Tibial nerve (tissue), 4 donors: Measurements from ENCODE around the gene SRBD1. TPM values are rescaled to one million over a fixed set of nuclear protein-coding genes. Genes with fewer than 3 reads are reported as not detected.

ENCODE experiments used
- DNase-seq, 2 donors: peaks; one replicate each; pipeline ENCODE4 v3.0.0-alpha.2; 2019; ENCODE audit warnings: low spot score in 2 of 2
- H3K27ac ChIP-seq, 4 donors: fragments of 200-600 bp; sonication (generic) in 3 of 4; one replicate each; pipeline ENCODE4 v1.5.1; 2017 to 2019; ENCODE audit warnings: mild to moderate bottlenecking in 1 of 4
- H3K27me3 ChIP-seq, 2 donors: fragments of 200-600 bp; sonication (generic) in 1 of 2; one replicate each; pipeline versions ENCODE4 v1.5.1 to v1.6.0; 2017 to 2019
- H3K36me3 ChIP-seq, 3 donors: fragments of 200-600 bp; sonication (generic); one replicate each; pipeline ENCODE4 v1.5.1; 2018 to 2019
- H3K4me1 ChIP-seq, 4 donors: fragments of 200-600 bp; sonication (generic) in 3 of 4; one replicate each; pipeline ENCODE4 v1.5.1; 2017 to 2019
- H3K4me3 ChIP-seq, 4 donors: fragments of 200-600 bp; sonication (generic) in 3 of 4; one replicate each; pipeline ENCODE4 v1.5.1; 2017 to 2019; ENCODE audit warnings: mild to moderate bottlenecking in 1 of 4, moderate library complexity in 1 of 4
- H3K9me3 ChIP-seq, 4 donors: fragments of 200-600 bp; sonication (generic) in 3 of 4; one replicate each; pipeline ENCODE4 v1.5.1; 2017 to 2019
- EP300 ChIP-seq, 2 donors: sonication (generic); formaldehyde crosslinking; IDR thresholded peaks; one replicate each; pipeline ENCODE4 v1.6.1; 2017; ENCODE audit warnings: antibody characterized with exemption in 2 of 2, mild to moderate bottlenecking in 1 of 2
- POLR2A ChIP-seq, 2 donors: fragments of 450-650 bp; IDR thresholded peaks; one replicate each; pipeline ENCODE4 v1.6.1; 2017; ENCODE audit warnings: antibody characterized with exemption in 2 of 2, mild to moderate bottlenecking in 2 of 2, moderate library complexity in 2 of 2
- WGBS, 2 donors: methylation state at CpG; one replicate each; pipeline ENCODE4 v1.1.5; 2018; 5-methylcytosine and 5-hydroxymethylcytosine counted together
- total RNA-seq, 4 donors: library from RNA; depleted of rRNA; stranded (reverse); fragments of >200 nt; gene quantifications; one replicate each; pipeline ENCODE4 v1.1.0, GENCODE V29; 2016
- TF ChIP-seq, protein P1 (sequence below), 5 experiments: fragments of 200-600 bp in 3 of 5; fragments of 450-650 bp in 2 of 5; sonication (generic) in 3 of 5; IDR thresholded peaks; one replicate each; pipeline ENCODE4 v1.5.1; 2016 to 2019; ENCODE audit warnings: antibody characterized with exemption in 5 of 5, mild to moderate bottlenecking in 3 of 5, moderate library complexity in 2 of 5

SRBD1 gene
- total RNA-seq, 4 donors from 2014 or later: 14.7 to 36.7 (median 20.8) TPM

DNA sequence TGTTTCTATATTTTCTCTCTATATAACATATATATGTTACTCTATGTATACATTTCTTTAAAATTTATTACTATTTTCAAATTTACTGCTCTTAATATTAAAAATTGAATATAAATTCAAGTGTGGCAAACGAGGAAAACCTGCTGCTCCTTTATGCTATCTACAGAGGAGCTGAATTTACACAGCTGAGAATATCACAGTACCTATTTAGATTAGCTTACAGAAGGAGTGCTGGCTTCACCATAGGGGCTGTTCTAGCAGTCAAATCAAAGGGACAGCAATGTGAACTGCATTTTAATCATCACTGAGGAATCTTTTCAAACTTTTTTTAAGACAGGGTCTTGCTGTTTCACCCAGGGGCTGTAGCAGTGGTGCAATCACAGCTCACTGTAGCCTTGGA is 213.8 kb downstream of the SRBD1 start:
- no peak overlapping the region for H3K27ac ChIP-seq
- H3K9me3 ChIP-seq: no peaks in the 10 kb centered on the region
- H3K36me3 ChIP-seq: peaks cover 0 to 7% (median 0%) of the 10 kb centered on the region in 3 donors
- 83 to 88% methylated on average over 1 of the region's 1 CpG for WGBS, 2 donors
- no peak overlapping the region for H3K4me3 ChIP-seq
- no peak for DNase-seq
- H3K27me3 ChIP-seq: no peaks in the 10 kb centered on the region
- TF ChIP-seq EP300 (IDR thresholded peaks at IDR 0.05) (no peak), POLR2A (IDR thresholded peaks at IDR 0.05) (no peak)
- TF ChIP-seq, protein P1, sequence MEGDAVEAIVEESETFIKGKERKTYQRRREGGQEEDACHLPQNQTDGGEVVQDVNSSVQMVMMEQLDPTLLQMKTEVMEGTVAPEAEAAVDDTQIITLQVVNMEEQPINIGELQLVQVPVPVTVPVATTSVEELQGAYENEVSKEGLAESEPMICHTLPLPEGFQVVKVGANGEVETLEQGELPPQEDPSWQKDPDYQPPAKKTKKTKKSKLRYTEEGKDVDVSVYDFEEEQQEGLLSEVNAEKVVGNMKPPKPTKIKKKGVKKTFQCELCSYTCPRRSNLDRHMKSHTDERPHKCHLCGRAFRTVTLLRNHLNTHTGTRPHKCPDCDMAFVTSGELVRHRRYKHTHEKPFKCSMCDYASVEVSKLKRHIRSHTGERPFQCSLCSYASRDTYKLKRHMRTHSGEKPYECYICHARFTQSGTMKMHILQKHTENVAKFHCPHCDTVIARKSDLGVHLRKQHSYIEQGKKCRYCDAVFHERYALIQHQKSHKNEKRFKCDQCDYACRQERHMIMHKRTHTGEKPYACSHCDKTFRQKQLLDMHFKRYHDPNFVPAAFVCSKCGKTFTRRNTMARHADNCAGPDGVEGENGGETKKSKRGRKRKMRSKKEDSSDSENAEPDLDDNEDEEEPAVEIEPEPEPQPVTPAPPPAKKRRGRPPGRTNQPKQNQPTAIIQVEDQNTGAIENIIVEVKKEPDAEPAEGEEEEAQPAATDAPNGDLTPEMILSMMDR (IDR thresholded peaks at IDR 0.05): no peak
- H3K4me1 ChIP-seq: no peaks in the 10 kb centered on the region

DNA sequence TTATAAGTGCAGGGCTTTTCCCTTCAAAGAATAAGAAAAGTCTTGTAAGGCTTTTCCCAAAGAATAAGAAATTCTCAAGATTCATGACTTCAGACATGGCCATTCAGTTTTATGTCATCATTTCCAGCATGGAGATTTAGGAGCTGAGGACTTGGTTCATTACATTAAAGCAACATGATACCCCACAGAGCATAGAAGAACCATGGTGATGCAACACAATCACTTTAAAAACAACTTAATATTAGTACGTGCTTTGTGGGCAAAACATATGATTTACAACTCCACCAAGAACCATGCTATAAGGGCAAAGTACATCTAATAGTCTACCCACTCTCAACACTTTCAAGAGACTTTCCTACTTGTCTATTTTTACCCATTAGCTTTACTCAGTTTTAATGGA is 214.4 kb downstream of the SRBD1 start:
- Histone ChIP-seq H3K9me3 (no peaks in the 10 kb centered on the region), H3K4me1 (no peaks in the 10 kb centered on the region), H3K27ac (no peak overlapping the region), H3K4me3 (no peak overlapping the region), H3K36me3 (peaks cover 0 to 8% (median 0%) of the 10 kb centered on the region in 3 donors), H3K27me3 (no peaks in the 10 kb centered on the region)
- DNase-seq: no peak
- 89% methylated on average over 1 of the region's 1 CpG for WGBS, 2 donors
- TF ChIP-seq, protein P1 (IDR thresholded peaks at IDR 0.05): no peak
- TF ChIP-seq POLR2A (IDR thresholded peaks at IDR 0.05) (no peak), EP300 (IDR thresholded peaks at IDR 0.05) (no peak)

DNA sequence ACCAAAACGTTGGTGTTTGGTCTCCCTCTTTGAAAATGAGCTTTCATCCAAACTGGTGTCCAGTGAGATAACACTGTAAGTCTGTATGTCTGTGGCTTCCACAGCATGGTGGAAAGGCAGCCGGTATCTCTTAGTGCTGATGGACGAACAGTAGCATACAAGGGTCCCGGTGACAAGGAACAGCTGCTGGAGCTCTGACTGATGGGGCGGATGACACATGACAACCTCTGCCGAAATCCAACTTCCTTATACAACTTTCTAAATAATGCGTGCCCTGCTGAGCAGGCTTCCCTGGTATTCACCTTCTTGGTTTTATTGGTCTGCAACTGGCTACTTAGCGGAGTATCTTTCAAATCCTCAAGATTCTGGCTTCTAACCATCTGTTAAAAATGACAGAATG is 216.2 kb downstream of the SRBD1 start:
- H3K4me1 ChIP-seq: no peaks in the 10 kb centered on the region
- no peak for DNase-seq
- H3K4me3 ChIP-seq: no peak overlapping the region
- H3K36me3 ChIP-seq: peaks cover 0 to 10% (median 0%) of the 10 kb centered on the region in 3 donors
- no peaks in the 10 kb centered on the region for H3K27me3 ChIP-seq
- no peak overlapping the region for H3K27ac ChIP-seq
- WGBS, 2 donors: 85 to 87% methylated on average over 8 of the region's 8 CpGs
- no peaks in the 10 kb centered on the region for H3K9me3 ChIP-seq
- TF ChIP-seq EP300 (IDR thresholded peaks at IDR 0.05) (no peak), POLR2A (IDR thresholded peaks at IDR 0.05) (no peak)
- TF ChIP-seq, protein P1 (IDR thresholded peaks at IDR 0.05): no peak

GRCh38 chr2:45394216-45394615 is 216.9 kb downstream of the SRBD1 start:
- no peak overlapping the region for H3K27ac ChIP-seq
- peaks cover 0 to 16% (median 6%) of the 10 kb centered on the region in 3 donors for H3K36me3 ChIP-seq
- H3K4me3 ChIP-seq: no peak overlapping the region
- TF ChIP-seq, protein P1 (IDR thresholded peaks at IDR 0.05): no peak
- TF ChIP-seq POLR2A (IDR thresholded peaks at IDR 0.05) (no peak), EP300 (IDR thresholded peaks at IDR 0.05) (no peak)
- H3K4me1 ChIP-seq: no peaks in the 10 kb centered on the region
- no peaks in the 10 kb centered on the region for H3K9me3 ChIP-seq
- H3K27me3 ChIP-seq: no peaks in the 10 kb centered on the region
- no peak for DNase-seq

DNA sequence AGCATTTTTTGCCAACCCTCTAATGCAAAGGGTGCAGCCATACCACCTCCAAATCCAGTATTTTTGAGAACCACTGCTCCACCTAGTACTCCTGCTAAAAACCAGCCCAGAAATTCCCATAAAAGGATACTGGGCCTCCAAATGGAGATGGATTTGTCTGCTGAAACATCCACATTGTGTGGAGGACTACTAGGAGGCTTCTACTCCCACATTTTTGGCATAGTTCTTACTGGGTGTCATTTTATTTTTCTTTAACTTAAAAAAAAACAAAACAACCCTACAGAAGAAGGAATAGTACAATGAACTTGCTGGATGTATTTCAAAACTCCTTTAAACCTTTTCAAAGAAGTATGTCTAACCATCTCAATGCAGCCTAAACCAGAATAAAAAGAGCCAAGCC is 219.2 kb downstream of the SRBD1 start:
- Histone ChIP-seq H3K4me3 (no peak overlapping the region), H3K9me3 (no peaks in the 10 kb centered on the region), H3K36me3 (peaks cover 0 to 38% (median 6%) of the 10 kb centered on the region in 3 donors), H3K27ac (no peak overlapping the region), H3K4me1 (no peaks in the 10 kb centered on the region), H3K27me3 (no peaks in the 10 kb centered on the region)
- DNase-seq: no peak
- TF ChIP-seq, protein P1 (IDR thresholded peaks at IDR 0.05): no peak
- TF ChIP-seq POLR2A (IDR thresholded peaks at IDR 0.05) (no peak), EP300 (IDR thresholded peaks at IDR 0.05) (no peak)
